AG10803 (cell line): Measurements from ENCODE around the gene CAV1.
A peak's percentile ranks its signal among the peaks of the same experiment; 100 is the strongest.

Source experiments
- DNase-seq: peaks from one replicate; pipeline ENCODE4 v3.0.0; 2010; ENCODE audit warnings: low read depth
- H3K4me3 ChIP-seq: 2 replicates; pipeline ENCODE4 v1.5.1; 2011; ENCODE audit warnings: mild to moderate bottlenecking, low read length, control low read depth
- TF ChIP-seq, protein P1 (sequence below): conservative IDR thresholded peaks from 2 replicates; pipeline ENCODE4 v1.5.1; 2011; ENCODE audit warnings: mild to moderate bottlenecking, low read length, control low read depth, inconsistent platforms

CAV1 gene

DNA sequence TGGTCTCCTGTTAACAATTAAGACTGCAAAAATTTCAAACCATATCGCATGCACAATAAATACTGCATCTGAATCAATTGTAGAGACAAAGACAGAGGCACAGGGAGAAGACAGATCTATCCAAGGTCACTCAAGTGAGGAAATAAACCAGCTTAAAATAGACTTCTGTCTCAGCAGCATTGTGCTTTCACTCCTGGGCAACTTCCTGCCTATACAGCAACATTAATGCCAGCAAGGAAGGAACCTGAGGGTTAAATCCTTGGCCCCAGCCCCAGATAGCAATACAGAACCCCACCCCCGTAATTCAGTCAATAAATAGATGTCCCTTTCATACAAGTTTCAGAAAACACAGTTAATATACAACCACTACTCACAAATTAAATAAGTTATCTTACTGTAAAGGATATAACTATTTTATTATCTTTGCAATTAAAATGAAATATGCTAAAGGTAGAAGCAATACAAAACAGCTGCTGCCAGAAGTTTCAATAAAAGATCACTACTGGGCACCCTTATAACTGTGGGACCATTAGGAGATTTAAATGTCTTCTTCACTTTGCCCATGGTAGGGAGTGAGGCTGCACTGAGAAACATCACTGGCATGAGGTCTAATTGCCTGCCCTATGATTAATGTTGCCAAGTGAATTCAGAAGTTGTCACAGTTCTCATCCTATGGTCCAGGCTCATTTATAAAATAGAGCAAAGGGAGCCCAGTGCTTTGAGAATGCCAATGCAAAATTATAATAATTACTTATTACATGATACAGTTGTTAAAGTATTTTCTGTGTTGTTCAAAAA lies 49.4 kb downstream of the CAV1 start:
- DNase-seq = no peak
- H3K4me3 ChIP-seq = no peak overlapping the region
- TF ChIP-seq, protein P1, sequence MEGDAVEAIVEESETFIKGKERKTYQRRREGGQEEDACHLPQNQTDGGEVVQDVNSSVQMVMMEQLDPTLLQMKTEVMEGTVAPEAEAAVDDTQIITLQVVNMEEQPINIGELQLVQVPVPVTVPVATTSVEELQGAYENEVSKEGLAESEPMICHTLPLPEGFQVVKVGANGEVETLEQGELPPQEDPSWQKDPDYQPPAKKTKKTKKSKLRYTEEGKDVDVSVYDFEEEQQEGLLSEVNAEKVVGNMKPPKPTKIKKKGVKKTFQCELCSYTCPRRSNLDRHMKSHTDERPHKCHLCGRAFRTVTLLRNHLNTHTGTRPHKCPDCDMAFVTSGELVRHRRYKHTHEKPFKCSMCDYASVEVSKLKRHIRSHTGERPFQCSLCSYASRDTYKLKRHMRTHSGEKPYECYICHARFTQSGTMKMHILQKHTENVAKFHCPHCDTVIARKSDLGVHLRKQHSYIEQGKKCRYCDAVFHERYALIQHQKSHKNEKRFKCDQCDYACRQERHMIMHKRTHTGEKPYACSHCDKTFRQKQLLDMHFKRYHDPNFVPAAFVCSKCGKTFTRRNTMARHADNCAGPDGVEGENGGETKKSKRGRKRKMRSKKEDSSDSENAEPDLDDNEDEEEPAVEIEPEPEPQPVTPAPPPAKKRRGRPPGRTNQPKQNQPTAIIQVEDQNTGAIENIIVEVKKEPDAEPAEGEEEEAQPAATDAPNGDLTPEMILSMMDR = no peak

DNA sequence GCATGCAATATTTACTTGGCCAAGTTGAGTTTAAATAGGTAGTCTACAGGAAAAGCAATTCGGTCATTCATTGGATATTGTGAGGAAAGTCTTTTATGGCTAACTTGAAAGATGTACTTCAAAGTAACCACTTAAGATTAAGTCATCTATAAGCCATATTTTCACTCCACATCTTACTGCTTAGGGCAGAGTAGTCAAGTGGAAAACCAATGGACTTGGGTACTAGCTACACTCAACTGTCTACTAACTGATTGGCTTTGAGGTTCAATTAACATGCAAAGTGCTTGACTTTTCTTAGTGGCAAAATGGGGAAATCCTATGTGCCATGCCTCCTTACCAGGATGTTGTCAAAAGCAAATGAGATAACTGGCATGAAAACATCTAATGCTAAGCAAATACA lies 51.0 kb downstream of the CAV1 start:
- no peak for DNase-seq
- H3K4me3 ChIP-seq = no peak overlapping the region
- TF ChIP-seq, protein P1 = no peak

DNA sequence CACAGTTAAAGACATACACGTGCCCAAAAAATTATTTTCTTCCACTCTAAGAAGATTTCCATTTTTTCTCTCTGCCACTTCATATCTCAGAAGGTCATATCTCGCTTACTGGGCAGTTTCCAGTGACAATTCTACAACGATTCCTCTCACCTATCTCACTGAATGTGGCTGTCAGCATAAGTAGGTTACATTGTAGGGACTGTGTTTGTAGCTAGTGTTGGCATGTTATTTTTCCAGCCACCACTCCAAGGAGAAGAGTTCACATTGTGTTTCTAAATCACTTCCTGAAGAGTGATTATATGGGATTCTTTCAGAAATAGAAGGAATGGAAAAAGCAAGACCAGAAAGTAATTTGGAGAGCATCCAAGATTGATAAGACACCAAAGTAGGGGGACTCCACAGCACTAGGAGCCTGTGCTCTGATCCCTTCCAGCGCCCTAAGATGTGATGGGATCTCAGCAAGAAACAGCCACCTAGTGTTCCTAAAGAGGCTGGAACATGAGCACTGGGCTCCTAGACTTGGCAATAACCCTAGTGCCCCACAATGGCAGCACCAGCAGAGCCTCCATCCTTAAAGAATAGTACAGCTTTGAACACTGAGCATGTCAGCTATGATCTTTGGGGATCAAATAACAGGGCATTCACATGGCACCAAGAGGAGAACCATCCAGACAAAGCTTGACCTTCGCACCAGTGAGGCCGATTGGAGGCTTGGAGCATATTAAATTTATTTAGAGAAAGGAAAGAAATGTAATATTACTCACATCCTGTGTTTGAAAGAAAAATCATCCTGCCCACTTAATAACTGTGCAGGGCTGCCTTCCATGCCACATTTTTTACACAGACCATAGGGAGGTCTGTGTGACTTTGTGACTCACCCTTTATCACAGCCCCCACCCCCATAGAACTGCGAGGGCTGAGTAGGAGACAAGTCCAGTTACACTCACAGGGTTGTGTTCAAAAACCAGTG lies 51.8 kb downstream of the CAV1 start:
- TF ChIP-seq, protein P1 = no peak
- DNase-seq = peak; percentile 94
- H3K4me3 ChIP-seq = no peak overlapping the region

DNA sequence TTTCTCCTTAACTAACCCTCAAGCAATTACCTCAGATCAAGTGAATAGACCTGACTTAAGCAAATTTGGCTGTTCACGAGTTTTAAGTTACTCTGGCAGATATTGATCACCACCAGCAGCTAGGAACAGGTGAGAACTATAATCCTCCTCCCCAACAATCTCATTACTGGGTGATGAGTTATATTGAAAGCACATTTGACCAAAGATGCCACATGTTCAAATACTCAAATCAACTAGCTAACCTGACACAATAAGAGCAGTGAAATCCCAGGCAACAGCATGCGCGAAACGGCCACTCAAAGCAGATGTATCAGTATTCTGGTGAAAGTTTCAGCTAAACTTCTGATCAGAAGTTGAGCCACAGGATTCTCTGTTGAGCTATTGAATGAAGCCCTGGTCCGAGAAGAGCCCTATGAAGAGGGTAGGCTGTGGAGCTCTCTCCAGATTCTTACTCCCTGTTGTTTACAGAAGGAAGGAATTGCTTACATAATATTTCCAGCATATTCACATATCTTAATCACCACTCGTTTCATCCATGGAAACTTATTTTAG lies 52.6 kb downstream of the CAV1 start:
- no peak overlapping the region for H3K4me3 ChIP-seq
- TF ChIP-seq, protein P1 = no peak
- peak; percentile 57 for DNase-seq

DNA sequence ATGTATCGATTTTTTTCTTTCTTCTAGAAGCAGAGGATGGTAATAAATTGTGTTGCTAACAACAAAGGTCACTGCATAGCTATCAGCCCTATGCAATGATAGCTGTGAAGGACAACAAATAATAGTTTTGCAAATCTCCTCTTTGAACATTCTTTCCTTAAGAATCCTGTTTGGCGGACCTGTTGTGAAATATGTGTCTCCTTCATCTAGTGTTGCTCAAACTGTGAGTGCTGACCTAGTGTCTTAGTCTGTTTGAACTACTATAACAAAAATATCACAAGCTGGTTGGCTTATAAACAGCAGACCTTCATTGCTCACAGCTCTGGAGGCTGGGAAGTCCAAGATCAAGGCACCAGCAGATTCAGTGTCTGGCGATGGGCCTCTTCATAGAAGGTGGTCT lies 53.7 kb downstream of the CAV1 start:
- DNase-seq = no peak
- TF ChIP-seq, protein P1 = no peak
- no peak overlapping the region for H3K4me3 ChIP-seq

DNA sequence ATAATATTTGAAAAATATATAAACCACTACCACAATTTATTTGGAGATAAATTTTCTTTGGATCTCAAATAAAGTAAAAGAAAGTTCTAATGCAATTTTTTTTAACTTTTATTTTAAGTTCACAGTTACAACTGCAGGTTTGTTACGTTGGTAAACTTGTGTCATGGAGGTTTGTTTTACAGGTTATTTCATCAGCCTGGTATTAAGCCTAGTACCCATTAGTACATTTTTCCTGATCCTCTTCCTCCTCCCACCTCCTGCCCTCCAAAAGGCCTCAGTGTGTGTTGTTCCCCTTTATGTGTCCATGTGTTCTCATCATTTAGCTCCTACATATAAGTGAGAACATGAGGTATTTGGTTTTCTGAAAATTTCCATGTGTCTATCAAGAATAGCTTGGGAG lies 54.5 kb downstream of the CAV1 start:
- TF ChIP-seq, protein P1 = no peak
- no peak for DNase-seq

More for the DNA sequence above, 54.5 kb downstream of the CAV1 start:
- H3K4me3 ChIP-seq = no peak overlapping the region
